GM18861 (cell line): ENCODE data around the gene LILRA5.
"Not testable (repeated sequence)": the region's sequence is repeated elsewhere in the genome, so short reads cannot be mapped to it uniquely, and the experiment has no call there.

ENCODE experiments used
- ATAC-seq: cut with Tn5 transposase; IDR thresholded peaks from one replicate; pipeline ENCODE4 v1.9.1; 2021; ENCODE audit not compliant: unreplicated experiment

Gene LILRA5

DNA sequence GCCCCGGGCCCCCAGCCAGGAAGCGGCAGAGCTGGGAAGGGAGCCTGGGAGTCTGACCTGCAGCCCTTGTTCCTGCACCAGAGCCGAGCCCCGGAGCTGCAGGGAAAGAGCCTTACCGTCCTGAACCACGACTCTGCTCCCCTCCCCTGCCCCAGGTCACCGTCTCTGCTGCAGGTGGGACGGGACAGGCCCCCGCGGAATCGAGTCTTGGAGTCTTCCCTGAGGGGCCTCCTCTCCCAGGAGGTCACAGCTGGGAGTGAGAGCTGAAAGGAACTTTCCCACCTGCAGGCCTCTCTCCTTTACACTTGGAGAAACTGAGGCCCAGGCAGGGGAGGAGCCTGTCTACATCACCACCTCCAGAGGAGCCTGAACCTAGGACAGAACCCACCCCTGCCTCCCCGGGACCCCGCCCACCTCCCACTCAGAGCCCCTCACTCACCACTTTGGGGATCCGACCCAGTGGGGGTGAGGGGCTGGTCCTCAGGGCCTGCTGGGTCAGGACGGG is 35.8 kb downstream of the LILRA5 start:
- ATAC-seq = not testable (repeated sequence)

DNA sequence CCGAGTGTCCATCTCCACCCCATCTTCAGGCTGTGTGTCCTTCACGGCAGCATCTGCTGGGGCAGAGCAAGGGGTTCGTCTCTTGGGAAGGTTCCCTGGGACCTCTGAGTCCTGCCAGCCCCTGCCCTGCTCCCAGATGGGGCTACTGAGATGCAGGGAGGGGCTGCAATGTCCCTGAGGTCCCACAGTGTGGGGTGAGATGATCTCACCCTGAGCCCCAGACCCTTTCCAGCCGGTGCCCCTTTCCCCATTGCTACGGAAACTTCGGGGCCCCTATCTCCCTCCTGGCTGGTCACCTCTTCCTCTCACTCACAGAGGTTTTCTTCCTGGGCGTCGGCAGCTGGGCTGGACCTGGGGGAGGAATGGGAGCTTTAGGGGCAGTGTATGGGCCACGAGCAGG is 37.0 kb downstream of the LILRA5 start:
- ATAC-seq = no peak

DNA sequence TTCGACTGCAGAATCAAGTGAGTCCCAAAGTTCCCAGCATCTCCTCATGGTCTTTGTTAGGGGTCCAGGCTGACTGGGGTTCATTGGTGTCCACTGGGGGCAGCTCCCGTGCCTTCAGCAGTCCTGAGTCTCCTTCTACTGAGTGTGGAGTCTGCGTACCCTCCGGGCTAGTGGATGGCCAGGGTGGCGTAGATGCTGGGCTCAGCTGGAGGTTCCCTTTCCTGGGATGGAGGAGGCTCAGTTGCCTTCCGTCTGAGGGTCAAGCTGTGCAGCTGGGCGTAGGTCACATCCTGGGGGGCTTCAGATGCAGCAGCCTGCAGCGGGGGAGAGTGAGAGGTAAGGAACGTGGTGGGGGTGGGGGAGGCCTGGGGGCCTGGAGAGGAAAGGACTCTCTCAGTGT is 38.5 kb downstream of the LILRA5 start:
- not testable (repeated sequence) for ATAC-seq

DNA sequence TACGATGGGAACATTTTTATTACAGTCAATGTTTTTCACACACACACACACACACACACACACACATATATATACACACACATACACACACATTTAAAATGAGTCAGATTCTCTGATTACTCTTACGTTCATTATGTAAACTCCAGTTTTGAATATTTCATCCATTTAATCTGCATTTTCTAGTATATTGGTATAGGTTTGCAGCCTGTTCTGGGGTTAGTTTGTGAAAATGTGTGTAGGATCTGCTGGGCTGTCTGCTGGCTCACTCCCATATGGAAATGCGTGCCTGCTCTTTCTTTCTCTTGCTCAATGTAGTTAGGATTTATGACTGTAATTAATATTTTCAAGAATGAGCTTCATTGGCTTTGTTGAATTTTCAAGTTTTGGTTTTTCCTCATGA is 39.1 kb downstream of the LILRA5 start:
- ATAC-seq = no peak

DNA sequence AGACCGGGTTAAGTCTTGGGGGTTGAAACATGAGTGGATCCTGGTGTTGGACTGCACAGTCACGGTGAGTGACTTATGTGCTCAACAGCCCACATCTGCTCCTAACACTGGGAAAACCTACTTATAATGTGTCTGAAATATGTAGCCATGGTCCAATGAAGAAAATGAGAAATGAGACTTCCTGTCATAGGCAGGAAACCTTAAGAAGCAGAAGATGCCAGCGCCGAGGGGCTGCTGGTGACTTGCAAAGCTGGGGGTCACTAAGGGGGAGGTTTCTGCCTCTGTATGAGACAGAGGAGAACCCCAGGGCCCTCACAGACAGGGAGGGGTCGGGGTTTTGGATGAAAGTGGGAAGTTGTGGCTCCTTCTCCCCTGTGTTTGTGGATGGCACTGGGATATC is 40.8 kb downstream of the LILRA5 start:
- not testable (repeated sequence) for ATAC-seq

DNA sequence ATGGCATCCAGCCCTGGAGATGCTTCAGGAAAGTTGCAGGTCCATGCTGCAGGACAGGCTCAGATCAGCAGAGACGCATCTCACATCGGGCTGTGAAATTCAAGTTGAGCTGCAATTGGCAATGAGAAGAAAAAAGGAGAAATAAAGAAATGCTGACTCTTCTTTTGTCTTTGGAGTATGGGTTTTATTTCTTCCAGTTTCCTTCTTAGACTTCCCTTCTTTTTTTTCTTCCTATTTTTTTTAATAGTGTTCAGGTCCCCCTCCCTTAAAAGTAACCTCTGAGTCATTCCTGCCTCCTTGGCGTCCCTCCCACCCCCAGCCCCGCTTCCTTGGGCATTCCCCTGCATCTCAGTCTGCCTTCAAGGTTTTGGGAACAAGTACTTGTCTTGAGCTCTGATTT is 41.4 kb downstream of the LILRA5 start:
- not testable (repeated sequence) for ATAC-seq

DNA sequence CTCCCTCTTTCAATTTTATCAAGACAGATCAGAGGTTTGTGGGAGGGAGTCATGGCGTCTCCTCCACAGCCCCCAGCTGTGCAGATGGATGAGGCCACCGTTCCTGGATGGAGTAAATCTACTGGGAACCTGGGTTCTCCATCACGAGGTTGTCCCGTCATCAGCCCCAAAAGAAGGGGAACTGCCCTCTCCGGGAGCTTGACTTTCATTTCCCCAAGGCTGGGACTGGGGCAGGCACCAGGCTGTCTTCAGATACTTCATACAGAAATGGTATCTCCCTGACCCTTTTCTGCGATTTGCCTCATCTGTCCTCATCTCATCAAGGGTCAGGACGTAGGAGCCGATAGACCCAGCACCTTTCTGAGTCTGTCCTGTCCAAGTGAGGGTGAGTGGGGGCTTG is 41.9 kb downstream of the LILRA5 start:
- ATAC-seq = no peak

DNA sequence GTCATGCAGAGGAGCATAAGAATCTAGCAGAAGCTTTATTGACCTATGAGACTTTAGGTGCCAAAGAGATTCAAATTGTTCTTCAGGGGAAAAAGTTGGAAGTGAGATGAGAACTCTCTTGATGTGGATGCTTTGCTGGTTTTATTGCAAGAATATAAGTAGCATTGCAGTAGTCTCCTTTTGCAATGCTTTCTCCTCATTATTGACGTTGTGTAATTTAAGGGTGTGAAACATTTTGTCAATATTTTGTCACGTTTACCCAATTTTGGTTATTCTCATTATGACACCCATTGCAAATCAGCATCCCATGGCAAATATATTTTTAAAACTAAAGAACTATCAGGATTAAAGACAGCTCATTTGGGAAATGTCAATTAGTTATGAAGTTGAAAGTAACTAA is 44.0 kb downstream of the LILRA5 start:
- ATAC-seq = no peak

DNA sequence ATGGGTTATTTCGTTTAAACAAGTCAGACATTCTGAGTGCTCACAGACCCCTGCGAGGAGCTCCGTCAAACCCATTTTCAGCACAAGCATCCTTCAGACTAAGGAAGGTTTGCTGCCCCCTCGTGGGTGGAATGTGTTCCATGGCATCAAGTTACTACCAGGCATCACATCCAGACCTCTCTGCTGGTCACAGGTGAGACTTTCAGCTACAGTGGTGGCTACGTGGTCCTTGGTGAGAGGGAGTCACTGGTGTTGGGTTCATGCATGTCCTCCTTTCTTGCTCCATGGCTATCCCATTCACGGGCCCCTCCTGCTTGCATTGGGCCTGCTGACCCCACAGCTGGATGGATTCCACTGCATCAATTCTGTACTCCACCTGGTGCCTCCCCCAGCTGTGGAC is 46.8 kb downstream of the LILRA5 start:
- ATAC-seq = no peak

DNA sequence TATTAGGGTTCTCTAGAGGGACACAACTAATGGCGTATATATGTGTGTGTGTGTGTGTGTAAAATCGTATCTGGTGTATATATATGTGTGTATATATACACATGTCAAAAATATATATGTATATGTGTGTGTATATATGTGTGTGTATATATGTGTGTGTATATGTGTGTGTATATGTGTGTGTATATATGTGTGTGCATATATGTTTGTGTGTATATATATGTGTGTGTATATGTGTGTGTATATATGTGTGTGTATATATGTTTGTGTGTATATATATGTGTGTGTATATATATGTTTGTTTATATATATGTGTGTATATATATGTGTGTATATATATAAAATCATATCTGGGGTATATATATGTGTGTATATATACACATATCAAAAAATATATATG is 50.5 kb downstream of the LILRA5 start:
- ATAC-seq = no peak

DNA sequence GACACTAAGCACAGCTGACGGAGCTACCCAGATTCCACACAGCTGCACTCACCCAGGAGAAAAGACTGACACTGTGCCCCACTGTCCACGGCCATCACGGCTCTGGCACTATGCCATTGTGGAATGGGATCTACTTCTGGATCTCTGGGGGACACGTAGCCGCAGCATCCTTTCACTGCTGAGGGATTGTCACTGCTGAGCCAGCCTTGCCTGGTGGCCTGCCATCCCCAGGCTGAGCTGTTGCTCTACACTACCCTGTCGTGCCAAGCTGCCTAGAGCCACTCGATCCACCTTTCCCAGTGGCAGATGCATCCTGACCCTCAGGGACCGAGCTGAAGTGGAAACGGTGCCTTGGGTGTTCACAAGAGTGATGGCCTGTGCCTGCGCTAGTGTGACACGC is 50.9 kb downstream of the LILRA5 start:
- no peak for ATAC-seq

DNA sequence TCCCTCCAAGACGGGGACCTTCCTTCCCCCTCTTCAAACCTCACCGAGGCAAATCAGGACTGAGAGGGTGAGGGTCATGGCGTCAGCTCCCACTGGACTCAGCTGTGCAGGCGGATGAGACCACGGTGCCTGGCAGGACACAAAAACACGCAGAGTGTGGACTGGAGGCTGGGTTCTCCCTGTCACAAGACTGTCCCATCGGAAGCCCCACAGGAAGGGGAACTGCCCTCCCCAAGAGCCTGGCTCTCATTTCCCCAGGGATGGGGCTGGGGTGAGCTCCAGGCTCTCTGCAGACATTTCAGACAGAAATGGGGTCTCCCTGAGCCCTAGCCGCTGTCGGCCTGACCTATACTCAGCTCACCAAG is 55.9 kb downstream of the LILRA5 start, which contains the start of gene LILRB5:
Gene LILRB5 (minus strand): TSS at position 158 of the 365 bp plus-strand sequence. CDS start 80 bp downstream, at position 78.
- ATAC-seq = no peak
